Left ventricle myocardium inferior (tissue), 1 donor: ENCODE results near the gene IQCM. TPM values are rescaled to one million over a fixed set of nuclear protein-coding genes. Genes with fewer than 3 reads are reported as not detected.

ENCODE experiments used
- DNase-seq: peaks from one replicate; pipeline ENCODE4 v3.0.0-alpha.2; 2020
- H3K27ac ChIP-seq: fragments of 200-600 bp; replicated peaks from 2 replicates; pipeline ENCODE4 v1.8.0; 2021
- H3K27me3 ChIP-seq: fragments of 200-600 bp; 2 replicates; pipeline ENCODE4 v1.8.0; 2021; ENCODE audit warnings: low read depth
- H3K36me3 ChIP-seq: fragments of 200-600 bp; 2 replicates; pipeline ENCODE4 v1.8.0; 2021
- H3K4me1 ChIP-seq: fragments of 200-600 bp; 2 replicates; pipeline ENCODE4 v1.8.0; 2021
- H3K4me3 ChIP-seq: fragments of 200-600 bp; 2 replicates; pipeline ENCODE4 v1.8.0; 2021; ENCODE audit warnings: mild to moderate bottlenecking, moderate library complexity
- H3K9me3 ChIP-seq: fragments of 200-600 bp; replicated peaks from 2 replicates; pipeline ENCODE4 v1.8.0; 2021
- CTCF ChIP-seq: fragments of 200-600 bp; IDR thresholded peaks from 2 replicates; pipeline ENCODE4 v1.8.0; 2021; ENCODE audit warnings: antibody characterized with exemption, mild to moderate bottlenecking, borderline replicate concordance
- intact Hi-C: fragments of 100-400 bp; cut with micrococcal nuclease; formaldehyde crosslinking; loops from one replicate; pipeline ENCODE4 v1.11.0; 2022
- total RNA-seq: library from RNA; stranded (reverse); fragmentation: NEBNext Ultra II Directional; extraction: Animal tissue kit (Norgen Biotek cat#: 25700); gene quantifications from one replicate; pipeline ENCODE4 v1.2.1, GENCODE V29; 2021
- donor health status: DM: no; HTN: yes; CAD: no; lungs with severe emphysema.

IQCM gene
- total RNA-seq, 1 donor from 2014 or later: not detected

GRCh38 chr4:149328161-149328560 is 487.5 kb downstream of the IQCM start:
- H3K27me3 ChIP-seq: no peaks in the 10 kb centered on the region
- no peak overlapping the region for H3K4me3 ChIP-seq
- H3K4me1 ChIP-seq: no peaks in the 10 kb centered on the region
- DNase-seq: no peak
- TF ChIP-seq CTCF: no peak
- H3K36me3 ChIP-seq: no peaks in the 10 kb centered on the region
- intact Hi-C loops: no loop called here
- H3K27ac ChIP-seq: no peak overlapping the region
- H3K9me3 ChIP-seq: peaks cover 13% of the 10 kb centered on the region

GRCh38 chr4:149322203-149322602 is 493.4 kb downstream of the IQCM start:
- no peaks in the 10 kb centered on the region for H3K36me3 ChIP-seq
- peaks cover 34% of the 10 kb centered on the region for H3K9me3 ChIP-seq
- no peak for TF ChIP-seq CTCF
- H3K4me1 ChIP-seq: no peaks in the 10 kb centered on the region
- DNase-seq: no peak
- H3K27ac ChIP-seq: no peak overlapping the region
- intact Hi-C loops: no loop called here
- H3K27me3 ChIP-seq: no peaks in the 10 kb centered on the region
- no peak overlapping the region for H3K4me3 ChIP-seq

GRCh38 chr4:149321438-149321837 is 494.2 kb downstream of the IQCM start:
- Histone ChIP-seq H3K27me3 (no peaks in the 10 kb centered on the region), H3K9me3 (peaks cover 34% of the 10 kb centered on the region), H3K36me3 (no peaks in the 10 kb centered on the region), H3K27ac (no peak overlapping the region), H3K4me3 (no peak overlapping the region), H3K4me1 (no peaks in the 10 kb centered on the region)
- no peak for TF ChIP-seq CTCF
- intact Hi-C loops: no loop called here
- no peak for DNase-seq

- H3K4me1 ChIP-seq: no peaks in the 10 kb centered on the region
- intact Hi-C loops: no loop called here
- TF ChIP-seq CTCF: no peak
- H3K36me3 ChIP-seq: no peaks in the 10 kb centered on the region
- no peaks in the 10 kb centered on the region for H3K27me3 ChIP-seq
- no peak overlapping the region for H3K27ac ChIP-seq
- DNase-seq: no peak
- H3K4me3 ChIP-seq: no peak overlapping the region
- no peaks in the 10 kb centered on the region for H3K9me3 ChIP-seq
Measured at GRCh38 chr4:149311076-149311475, 504.6 kb downstream of the IQCM start.

- TF ChIP-seq CTCF: no peak
- Histone ChIP-seq H3K4me3 (no peak overlapping the region), H3K4me1 (no peaks in the 10 kb centered on the region), H3K9me3 (no peaks in the 10 kb centered on the region), H3K27ac (no peak overlapping the region), H3K36me3 (no peaks in the 10 kb centered on the region), H3K27me3 (no peaks in the 10 kb centered on the region)
- intact Hi-C loops: no loop called here
- DNase-seq: no peak
Measured at GRCh38 chr4:149306537-149306936, 509.1 kb downstream of the IQCM start.
